HEK293T (cell line): Measurements from ENCODE around the gene SYDE2.

Source experiments
- ARNT ChIP-seq: fragments of 450-650 bp; IDR thresholded peaks from 2 replicates; pipeline ENCODE4 v1.6.1; 2017; ENCODE audit warnings: mild to moderate bottlenecking
- CTBP1 ChIP-seq: fragments of 450-650 bp; IDR thresholded peaks from 2 replicates; pipeline ENCODE4 v1.6.1; 2016; ENCODE audit warnings: borderline replicate concordance
- ELF4 ChIP-seq: fragments of 450-650 bp; IDR thresholded peaks from 2 replicates; pipeline ENCODE4 v1.6.1; 2017; ENCODE audit warnings: antibody characterized with exemption
- FOXM1 ChIP-seq: fragments of 450-650 bp; IDR thresholded peaks from 2 replicates; pipeline ENCODE4 v1.6.1; 2017; ENCODE audit warnings: mild to moderate bottlenecking, borderline replicate concordance
- LEF1 ChIP-seq: fragments of 450-650 bp; IDR thresholded peaks from 2 replicates; pipeline ENCODE4 v1.6.1; 2017; ENCODE audit warnings: mild to moderate bottlenecking, borderline replicate concordance
- SP1 ChIP-seq: fragments of 450-650 bp; IDR thresholded peaks from 2 replicates; pipeline ENCODE4 v1.6.1; 2017
- TARDBP ChIP-seq: fragments of 450-650 bp; IDR thresholded peaks from 2 replicates; pipeline ENCODE4 v1.6.1; 2016
- ZNF384 ChIP-seq: fragments of 450-650 bp; IDR thresholded peaks from 2 replicates; pipeline ENCODE4 v1.6.1; 2016

- TF ChIP-seq TARDBP = no peak
- TF ChIP-seq LEF1 = no peak
- TF ChIP-seq ARNT = no peak
- no peak for TF ChIP-seq CTBP1
- no peak for TF ChIP-seq SP1
- TF ChIP-seq FOXM1 = no peak
- no peak for TF ChIP-seq ZNF384
- TF ChIP-seq ELF4 = no peak
Observed at GRCh38 chr1:85151446-85151845, 49.4 kb downstream of the SYDE2 start.
